GM21619 (cell line): ENCODE measurements around the gene SFTPA2.
"Not testable (repeated sequence)": the region's sequence is repeated elsewhere in the genome, so short reads cannot be mapped to it uniquely, and the experiment has no call there.

Experiments used
- ATAC-seq: cut with Tn5 transposase; IDR thresholded peaks from one replicate; pipeline ENCODE4 v1.9.1; 2021; ENCODE audit not compliant: unreplicated experiment

Gene SFTPA2

DNA sequence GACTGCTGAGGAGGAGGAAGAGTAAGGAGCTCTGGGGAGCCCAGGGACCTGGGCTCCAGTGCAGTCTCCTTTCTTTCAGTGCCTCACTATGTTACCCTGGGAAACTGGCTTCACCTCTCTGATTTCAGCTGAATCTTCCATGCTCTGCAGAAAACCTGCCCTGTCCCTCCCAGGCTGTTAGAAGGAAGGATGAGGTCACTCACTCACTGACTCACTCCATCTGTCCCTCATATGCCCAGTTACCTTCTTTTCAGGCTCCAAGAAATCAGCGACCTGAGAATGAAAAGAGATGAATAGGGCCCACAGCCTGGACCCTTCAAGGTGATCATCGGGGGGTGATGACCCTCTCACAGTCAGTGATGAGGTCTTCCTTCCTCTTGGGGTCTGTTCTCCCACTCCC, 481 bp downstream of the SFTPA2 start:
- ATAC-seq, result no peak

- ATAC-seq, result not testable (repeated sequence)
Measured at GRCh38 chr10:79556961-79557360, 3.2 kb downstream of the SFTPA2 start.

- no peak for ATAC-seq
Measured at GRCh38 chr10:79555354-79556309, 4.6 kb downstream of the SFTPA2 start.

DNA sequence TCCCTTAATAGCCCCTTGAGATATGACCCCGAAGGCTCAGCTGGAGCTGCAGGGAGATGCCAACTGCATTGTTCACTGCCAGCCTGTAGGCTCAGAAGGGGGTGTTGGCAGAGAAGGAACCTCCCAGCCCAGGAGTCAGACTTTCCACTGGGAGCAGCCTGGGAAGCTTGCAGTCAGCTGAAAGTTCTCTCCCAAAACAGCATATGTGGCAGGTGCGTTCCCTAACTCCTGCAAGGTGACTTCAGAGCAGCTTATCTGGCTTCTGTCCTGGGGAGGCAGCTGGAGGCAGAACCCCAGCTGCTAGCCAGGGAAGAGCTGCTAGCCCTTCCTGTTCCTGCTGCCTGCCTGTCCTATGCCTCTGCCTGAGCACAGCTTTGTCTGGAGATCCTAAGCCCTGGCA, 8.1 kb downstream of the SFTPA2 start:
- ATAC-seq, result no peak

DNA sequence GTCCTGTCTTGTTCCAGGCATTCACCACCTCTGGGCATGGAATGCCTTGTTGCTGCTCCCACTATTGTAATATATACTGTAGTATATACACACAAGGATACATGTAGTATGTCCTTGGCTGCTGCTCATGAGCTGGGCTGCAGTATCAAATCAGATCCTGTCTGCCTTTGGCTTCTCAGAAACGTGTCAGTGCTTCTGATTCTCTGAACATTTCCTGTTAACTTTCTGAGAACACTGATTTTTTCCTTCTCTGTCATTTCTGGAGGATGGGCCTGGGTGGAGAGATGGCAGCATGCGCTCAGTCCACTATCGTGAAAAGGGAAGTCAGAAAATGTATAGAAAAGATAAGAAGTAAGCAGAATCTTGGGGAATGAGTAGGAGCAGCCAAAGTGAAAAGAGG, 12.2 kb downstream of the SFTPA2 start:
- no peak for ATAC-seq

- not testable (repeated sequence) for ATAC-seq
Measured at GRCh38 chr10:79547128-79547527, 13.1 kb downstream of the SFTPA2 start.

- not testable (repeated sequence) for ATAC-seq
Measured at GRCh38 chr10:79544926-79545659, 15.1 kb downstream of the SFTPA2 start.

GRCh38 chr10:79544408-79544807, 15.8 kb downstream of the SFTPA2 start:
- ATAC-seq, result not testable (repeated sequence)

DNA sequence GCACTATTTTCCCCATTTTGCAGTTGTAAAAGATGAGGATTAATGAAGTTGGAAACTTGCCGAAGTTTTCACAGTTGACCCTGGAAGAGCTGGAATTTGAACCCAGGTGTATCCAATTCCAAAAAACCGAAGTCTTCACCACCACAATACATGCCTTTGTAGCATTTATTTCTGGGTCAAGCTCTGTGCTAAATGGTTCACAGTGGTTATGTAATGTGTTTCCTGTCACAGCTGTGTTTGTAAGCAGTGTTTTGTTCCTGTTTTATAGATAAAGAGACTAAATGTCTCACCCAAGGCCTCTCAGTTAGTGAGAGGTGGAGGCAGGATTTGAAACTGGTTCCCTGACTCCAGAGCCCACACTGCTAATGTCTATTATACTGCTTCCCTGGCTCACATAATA, 17.6 kb downstream of the SFTPA2 start:
- no peak for ATAC-seq

- ATAC-seq, result peak; percentile 97
Measured at GRCh38 chr10:79540930-79541329, 19.3 kb downstream of the SFTPA2 start.

DNA sequence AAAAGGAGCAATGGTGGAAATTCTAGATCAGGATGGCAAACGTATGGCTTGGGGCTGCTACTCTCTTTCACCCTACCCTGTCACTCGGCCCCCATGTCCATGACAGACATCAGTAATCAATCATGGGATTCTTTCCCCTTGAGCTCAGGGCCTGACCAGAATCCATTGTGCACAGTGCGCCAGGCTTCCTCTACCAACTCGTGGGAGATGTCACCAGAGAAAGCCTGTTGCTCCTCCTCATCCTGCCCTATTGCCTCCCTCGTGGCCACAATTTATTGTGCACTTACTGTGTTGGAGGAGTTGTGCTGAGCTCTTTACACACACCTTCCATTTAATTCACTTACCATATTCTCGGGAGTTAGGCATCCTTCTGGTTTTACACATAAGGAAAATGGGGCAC, 21.9 kb downstream of the SFTPA2 start:
- ATAC-seq, result not testable (repeated sequence)

DNA sequence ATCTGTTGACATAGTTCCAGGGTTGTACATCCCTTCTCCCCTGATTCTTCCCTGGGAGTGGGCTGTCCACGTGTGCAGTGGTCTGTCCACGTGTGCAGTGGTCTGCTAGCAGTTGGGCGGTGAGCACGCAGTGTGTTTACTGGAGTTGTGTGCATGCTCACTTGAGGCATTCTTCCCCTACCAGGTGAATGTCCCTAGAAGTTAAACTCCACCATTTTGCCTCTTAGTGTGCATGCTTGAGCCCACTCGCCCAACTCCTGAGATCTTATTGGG, 26.4 kb downstream of the SFTPA2 start:
- ATAC-seq, result not testable (repeated sequence)

DNA sequence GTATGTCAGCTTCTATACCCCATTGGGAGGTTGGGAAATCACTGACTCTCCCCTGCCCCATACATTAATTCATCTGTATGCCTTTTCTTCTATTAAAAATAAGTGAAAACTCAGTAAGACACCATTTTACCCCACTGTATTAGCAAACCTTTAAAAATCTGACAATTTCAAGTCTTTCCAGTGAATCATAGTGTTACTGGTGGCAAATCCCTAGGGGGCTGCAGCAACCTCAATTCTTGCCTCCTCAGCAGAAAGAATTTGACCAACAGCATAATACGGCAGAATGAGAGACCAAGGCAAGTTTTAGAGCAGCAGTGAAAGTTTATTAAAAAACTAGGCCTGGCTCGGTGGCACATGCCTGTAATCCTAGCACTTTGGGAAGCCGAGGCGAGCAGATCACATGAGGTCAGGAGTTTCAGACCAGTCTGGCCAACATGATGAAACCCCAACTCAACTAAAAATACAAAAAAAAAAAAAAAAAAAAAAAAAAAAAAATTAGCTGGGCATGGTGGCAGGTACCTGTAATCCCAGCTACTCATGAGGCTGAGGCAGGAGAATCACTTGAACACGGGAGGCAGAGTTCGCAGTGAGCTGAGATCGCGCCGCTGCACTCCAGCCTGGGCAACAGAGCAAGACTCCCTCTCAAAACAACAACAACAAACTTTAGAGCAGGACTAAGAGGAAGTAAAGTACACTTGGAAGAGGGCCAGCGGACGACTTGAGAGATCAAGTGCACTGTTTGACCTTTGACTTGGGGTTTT, 26.9 kb downstream of the SFTPA2 start:
- ATAC-seq, result not testable (repeated sequence)

- ATAC-seq, result not testable (repeated sequence)
Measured at GRCh38 chr10:79528261-79528660, 31.9 kb downstream of the SFTPA2 start.

- ATAC-seq, result peak; percentile 91
Measured at GRCh38 chr10:79525049-79525710, 35.0 kb downstream of the SFTPA2 start.

- ATAC-seq, result not testable (repeated sequence)
Measured at GRCh38 chr10:79523157-79523853, 36.9 kb downstream of the SFTPA2 start.

DNA sequence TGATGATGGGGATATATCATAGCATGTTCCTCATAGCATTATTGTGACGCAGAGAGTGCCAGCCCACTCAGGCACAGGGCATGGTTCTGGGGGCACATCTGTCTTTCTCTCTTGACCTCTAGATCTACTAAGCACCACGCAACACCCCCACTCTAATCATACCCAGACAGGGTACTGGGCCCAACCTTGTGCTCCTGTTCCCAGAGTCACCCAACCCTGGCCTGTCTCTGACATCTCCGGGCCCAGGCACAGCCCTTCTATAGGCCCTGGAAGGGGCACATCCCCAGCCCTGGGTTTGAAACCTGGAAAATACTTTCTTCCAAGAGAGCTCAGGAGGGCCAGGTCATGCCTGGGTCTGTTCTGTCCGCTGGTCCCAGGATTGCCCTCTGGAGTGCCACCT, 37.7 kb downstream of the SFTPA2 start:
- not testable (repeated sequence) for ATAC-seq

DNA sequence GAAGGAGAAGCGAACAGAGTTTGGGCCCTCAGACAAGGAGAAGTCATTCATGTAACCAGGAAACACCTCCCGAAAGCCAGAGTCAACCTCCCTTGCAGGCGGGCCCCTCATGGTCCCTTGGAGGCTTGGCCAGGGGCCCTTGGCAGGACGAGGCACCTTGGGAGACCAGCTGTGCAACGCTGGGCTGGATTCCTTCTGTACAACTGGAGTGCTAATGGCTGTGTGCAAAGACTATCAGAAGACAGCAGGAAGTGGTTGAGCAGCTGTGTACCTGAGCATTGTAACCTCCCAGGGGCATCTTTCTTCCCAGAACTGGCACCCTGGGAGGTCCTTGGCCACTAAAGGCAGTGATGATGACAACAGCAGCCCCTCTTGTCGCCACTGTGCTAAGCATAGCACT, 38.5 kb downstream of the SFTPA2 start:
- ATAC-seq, result not testable (repeated sequence)

- ATAC-seq, result not testable (repeated sequence)
Measured at GRCh38 chr10:79517567-79517966, 42.6 kb downstream of the SFTPA2 start.

- ATAC-seq, result not testable (repeated sequence)
Measured at GRCh38 chr10:79516532-79517205, 43.5 kb downstream of the SFTPA2 start.
